ENCODE data around the gene NRG4.

- TF ChIP-seq CTCF (IDR thresholded peaks at IDR 0.05; ENCODE audit: low read depth, low read length, poor library complexity, severe bottlenecking) (no peak), EZH2phosphoT487 (IDR thresholded peaks at IDR 0.05; ENCODE audit: borderline replicate concordance, low read length) (no peak)
Observed at GRCh38 chr15:76010613-76011012, 1.6 kb downstream of the NRG4 start.
